COLO829 (cell line): ENCODE results near the gene ZNF112.
"Not testable (repeated sequence)": the region's sequence is repeated elsewhere in the genome, so short reads cannot be mapped to it uniquely, and the experiment has no call there.

Experiments used
- DNase-seq: peaks from one replicate; pipeline ENCODE4 v3.0.0; 2012; ENCODE audit warnings: low spot score

ZNF112 gene

GRCh38 chr19:44356383-44357111 is at the start of gene ZNF112:
Gene ZNF112, minus strand, starts transcription at chr19:44356680. Its CDS starts 16,141 bp downstream, at chr19:44340539.
- DNase-seq, result peak; percentile 31

- DNase-seq, result peak; percentile 76
Observed at GRCh38 chr19:44401139-44402115, 44.9 kb upstream of the ZNF112 start, which contains the start of gene ZNF285. Gene ZNF285, minus strand, starts transcription at chr19:44401608. Its CDS starts 4,395 bp downstream, at chr19:44397213.

GRCh38 chr19:44389268-44389667 is 32.8 kb upstream of the ZNF112 start:
- not testable (repeated sequence) for DNase-seq

- no peak for DNase-seq
Observed at GRCh38 chr19:44374789-44375188, 18.3 kb upstream of the ZNF112 start.

GRCh38 chr19:44371815-44372480 is 15.5 kb upstream of the ZNF112 start:
- DNase-seq, result no peak

- DNase-seq, result no peak
Observed at GRCh38 chr19:44367024-44367423, 10.5 kb upstream of the ZNF112 start.

- no peak for DNase-seq
Observed at GRCh38 chr19:44346556-44346955, 9.9 kb downstream of the ZNF112 start.

- DNase-seq, result no peak
Observed at GRCh38 chr19:44345959-44346358, 10.5 kb downstream of the ZNF112 start.

GRCh38 chr19:44344255-44344654 is 12.2 kb downstream of the ZNF112 start:
- DNase-seq, result no peak

- DNase-seq, result no peak
Observed at GRCh38 chr19:44341794-44342193, 14.7 kb downstream of the ZNF112 start.

GRCh38 chr19:44334639-44335038 is 21.8 kb downstream of the ZNF112 start:
- DNase-seq, result not testable (repeated sequence)

GRCh38 chr19:44332145-44332544 is 24.3 kb downstream of the ZNF112 start:
- no peak for DNase-seq

GRCh38 chr19:44315883-44316282 is 40.6 kb downstream of the ZNF112 start:
- DNase-seq, result no peak

- no peak for DNase-seq
Observed at GRCh38 chr19:44313231-44313630, 43.2 kb downstream of the ZNF112 start.

GRCh38 chr19:44308011-44308410 is 48.5 kb downstream of the ZNF112 start:
- no peak for DNase-seq

GRCh38 chr19:44306283-44306682 is 50.2 kb downstream of the ZNF112 start:
- no peak for DNase-seq

- DNase-seq, result no peak
Observed at GRCh38 chr19:44305457-44305856, 51.0 kb downstream of the ZNF112 start.

GRCh38 chr19:44304659-44305193 is 51.8 kb downstream of the ZNF112 start, which contains the start of gene ZNF235:
Gene ZNF235, minus strand, starts transcription at chr19:44305025. Its CDS starts 1,621 bp downstream, at chr19:44303404.
- DNase-seq, result peak; percentile 94

GRCh38 chr19:44303976-44304568 is 52.4 kb downstream of the ZNF112 start:
- DNase-seq, result peak; percentile 22

- no peak for DNase-seq
Observed at GRCh38 chr19:44303320-44303719, 53.2 kb downstream of the ZNF112 start.

- no peak for DNase-seq
Observed at GRCh38 chr19:44284968-44285367, 71.5 kb downstream of the ZNF112 start.
